ENCODE measurements around the gene MEI1. TPM values are rescaled to one million over a fixed set of nuclear protein-coding genes. Genes with fewer than 3 reads are reported as not detected.

The MEI1 gene
- total and polyA plus RNA-seq, 3 donors from 2014 or later = 43.5 to 103 (median 47.6) TPM

- 54 to 66% methylated on average over 9 to 11 of the region's 11 CpGs for WGBS, 2 donors
- no peak overlapping the region for H3K27ac ChIP-seq
- intact Hi-C loops (cut with DNase I; ENCODE audit: low total_unique reads) = no loop called here
- H3K4me1 ChIP-seq = peaks cover 22% of the 10 kb centered on the region
- H3K36me3 ChIP-seq (ENCODE audit: low read depth, missing control alignments) = no peaks in the 10 kb centered on the region
- no peaks in the 10 kb centered on the region for H3K27me3 ChIP-seq
- no peak for TF ChIP-seq POLR2A (IDR thresholded peaks at IDR 0.05)
- TF ChIP-seq CTCF (IDR thresholded peaks at IDR 0.05) = no peak
- no peak for DNase-seq
- H3K4me3 ChIP-seq = no peak overlapping the region
- H3K9me3 ChIP-seq = no peaks in the 10 kb centered on the region
Observed at GRCh38 chr22:41826430-41827383, 127.4 kb downstream of the MEI1 start.

GRCh38 chr22:41827671-41828070 is 128.4 kb downstream of the MEI1 start:
- Histone ChIP-seq H3K9me3 (no peaks in the 10 kb centered on the region), H3K27me3 (no peaks in the 10 kb centered on the region), H3K27ac (no peak overlapping the region), H3K4me1 (peaks cover 22% of the 10 kb centered on the region), H3K36me3 (ENCODE audit: low read depth, missing control alignments) (no peaks in the 10 kb centered on the region), H3K4me3 (no peak overlapping the region)
- 80 to 85% methylated on average over 6 of the region's 6 CpGs for WGBS, 2 donors
- intact Hi-C loops (cut with DNase I; ENCODE audit: low total_unique reads) = no loop called here
- TF ChIP-seq POLR2A (IDR thresholded peaks at IDR 0.05) (no peak), CTCF (IDR thresholded peaks at IDR 0.05) (no peak)
- no peak for DNase-seq

GRCh38 chr22:41828516-41828915 is 129.2 kb downstream of the MEI1 start:
- no peak for DNase-seq
- Histone ChIP-seq H3K9me3 (no peaks in the 10 kb centered on the region), H3K27me3 (no peaks in the 10 kb centered on the region), H3K36me3 (ENCODE audit: low read depth, missing control alignments) (no peaks in the 10 kb centered on the region), H3K27ac (no peak overlapping the region), H3K4me3 (no peak overlapping the region), H3K4me1 (peaks cover 22% of the 10 kb centered on the region)
- no peak for TF ChIP-seq POLR2A (IDR thresholded peaks at IDR 0.05)
- no peak for TF ChIP-seq CTCF (IDR thresholded peaks at IDR 0.05)
- intact Hi-C loops (cut with DNase I; ENCODE audit: low total_unique reads) = no loop called here
- 91 to 95% methylated on average over 4 of the region's 4 CpGs for WGBS, 2 donors

GRCh38 chr22:41830174-41830573 is 130.9 kb downstream of the MEI1 start:
- WGBS, 2 donors = 98% methylated on average over 3 of the region's 3 CpGs; no CpG with 5 or more reads in 1 of the 2 donors

More at GRCh38 chr22:41830174-41830573, 130.9 kb downstream of the MEI1 start:
- peaks cover 31% of the 10 kb centered on the region for H3K4me1 ChIP-seq
- no peak overlapping the region for H3K4me3 ChIP-seq
- intact Hi-C loops (cut with DNase I; ENCODE audit: low total_unique reads) = no loop called here
- no peaks in the 10 kb centered on the region for H3K27me3 ChIP-seq
- H3K27ac ChIP-seq = no peak overlapping the region
- DNase-seq = no peak
- TF ChIP-seq POLR2A (IDR thresholded peaks at IDR 0.05) (no peak), CTCF (IDR thresholded peaks at IDR 0.05) (no peak)
- H3K36me3 ChIP-seq (ENCODE audit: low read depth, missing control alignments) = no peaks in the 10 kb centered on the region
- H3K9me3 ChIP-seq = no peaks in the 10 kb centered on the region

Data from testis (tissue), 3 donors.